Cardiac fibroblast (primary cell): ENCODE data around the gene TXLNG.
"Not testable (repeated sequence)": the region's sequence is repeated elsewhere in the genome, so short reads cannot be mapped to it uniquely, and the experiment has no call there.

ENCODE experiments used
- DNase-seq, 2 donors: peaks; one replicate each; pipeline versions ENCODE4 v3.0.0 to v3.0.0-alpha.2; 2010; ENCODE audit warnings: low read depth in 2 of 2
- H3K4me3 ChIP-seq, 2 donors: replicated peaks in 1 of 2; 1 replicate in 1 of 2; 2 replicates in 1 of 2; pipeline ENCODE4 v1.5.1; 2011; ENCODE audit warnings: low read depth in 2 of 2, low read length in 2 of 2, mild to moderate bottlenecking in 2 of 2, moderate library complexity in 1 of 2
- CTCF ChIP-seq: IDR thresholded peaks from one replicate; pipeline ENCODE4 v1.5.1; 2011; ENCODE audit warnings: low read depth, mild to moderate bottlenecking, low read length, inconsistent platforms

Gene TXLNG

GRCh38 chrX:16770970-16771482 lies 15.2 kb upstream of the TXLNG start:
- TF ChIP-seq CTCF, result no peak
- H3K4me3 ChIP-seq, result no peak overlapping the region
- no peak for DNase-seq

- no peak for TF ChIP-seq CTCF
- no peak overlapping the region for H3K4me3 ChIP-seq
- DNase-seq, result peak; percentile 75 to 77
These were observed 14.5 kb upstream of the TXLNG start for GRCh38 chrX:16771483-16772398.

DNA sequence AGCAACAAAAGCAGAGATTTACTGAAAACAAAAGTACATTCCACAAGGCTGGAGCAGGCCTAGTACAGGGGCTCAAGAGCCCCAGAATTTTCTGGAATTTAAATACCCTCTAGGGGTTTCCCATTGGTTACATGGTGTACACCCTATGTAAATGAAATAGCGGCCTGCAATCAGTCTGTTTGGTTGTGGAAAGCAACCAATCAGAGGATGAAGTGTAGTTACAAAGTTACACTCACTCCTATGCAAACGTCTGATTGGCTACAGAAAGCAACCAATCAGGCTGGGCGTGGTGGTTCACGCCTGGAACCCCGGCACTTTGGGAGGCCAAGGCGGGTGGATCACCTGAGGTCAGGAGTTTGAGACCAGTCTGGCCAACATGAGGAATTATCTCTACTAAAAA lies 13.8 kb upstream of the TXLNG start:
- no peak for TF ChIP-seq CTCF
- no peak overlapping the region for H3K4me3 ChIP-seq
- DNase-seq, result no peak

DNA sequence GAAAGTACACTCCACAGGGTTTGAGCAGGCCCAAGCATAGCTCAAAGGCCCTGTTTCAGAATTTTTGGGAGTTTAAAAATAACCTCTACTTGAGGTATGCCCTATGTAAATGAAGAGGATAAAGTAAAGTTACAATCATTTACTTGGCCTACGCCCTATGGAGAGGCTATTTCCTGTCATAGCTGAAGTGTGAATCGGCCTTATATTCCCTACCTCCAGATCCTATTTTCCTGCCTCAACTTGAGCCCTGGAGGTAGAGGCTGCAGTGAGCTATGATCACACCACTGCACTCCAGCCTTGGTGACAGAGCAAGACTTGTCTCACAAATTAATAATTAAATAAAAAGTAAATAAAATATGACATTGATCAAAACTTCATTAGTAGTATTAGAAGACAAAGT lies 11.5 kb upstream of the TXLNG start:
- no peak for DNase-seq
- H3K4me3 ChIP-seq, result no peak overlapping the region
- no peak for TF ChIP-seq CTCF

- no peak for TF ChIP-seq CTCF
- H3K4me3 ChIP-seq, result no peak overlapping the region
- DNase-seq, result peak in 1 of 2 donors; percentile 48
These were observed 7.7 kb upstream of the TXLNG start for GRCh38 chrX:16778545-16778944.

- no peak for TF ChIP-seq CTCF
- H3K4me3 ChIP-seq, result no peak overlapping the region
- no peak for DNase-seq
These were observed 7.3 kb upstream of the TXLNG start for GRCh38 chrX:16778993-16779392.

DNA sequence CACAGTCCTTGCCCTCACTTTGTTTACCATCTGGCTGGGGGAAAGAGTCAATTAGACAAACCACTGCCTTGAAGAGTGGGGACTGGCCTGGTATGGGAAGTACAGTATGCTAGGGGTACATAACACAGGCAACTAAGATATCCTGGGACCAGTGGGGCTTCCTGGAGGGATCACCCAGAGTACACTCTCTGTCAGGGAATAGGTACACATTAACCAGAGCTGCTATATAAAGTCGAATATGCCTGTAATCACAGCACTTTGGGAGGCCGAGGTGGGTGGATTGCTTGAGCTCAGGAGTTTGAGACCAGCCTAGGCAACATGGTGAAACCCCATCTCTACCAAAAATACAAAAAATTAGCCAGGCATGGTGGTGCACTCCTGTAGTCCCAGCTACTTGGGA lies 6.5 kb upstream of the TXLNG start:
- not testable (repeated sequence) for H3K4me3 ChIP-seq, DNase-seq
